HFFc6 (cell line): Measurements from ENCODE around the gene TRMT44. TPM values are rescaled to one million over a fixed set of nuclear protein-coding genes. Genes with fewer than 3 reads are reported as not detected.
"Not testable (repeated sequence)": the region's sequence is repeated elsewhere in the genome, so short reads cannot be mapped to it uniquely, and the experiment has no call there.

Experiments used
- DNase-seq: peaks from one replicate; pipeline ENCODE4 v3.0.0-alpha.2; 2018
- H3K27ac Mint-ChIP-seq: 2 replicates; pipeline ENCODE4 v1.8.0; 2020; ENCODE audit warnings: mild to moderate bottlenecking, mixed read lengths
- H3K27me3 Mint-ChIP-seq: 2 replicates; pipeline ENCODE4 v1.8.0; 2021; ENCODE audit warnings: mild to moderate bottlenecking, moderate library complexity, mixed read lengths; ENCODE audit not compliant: insufficient read depth
- H3K36me3 Mint-ChIP-seq: 2 replicates; pipeline ENCODE4 v1.8.0; 2021; ENCODE audit warnings: low read depth, mixed read lengths
- H3K4me1 Mint-ChIP-seq: 2 replicates; pipeline ENCODE4 v1.8.0; 2020; ENCODE audit warnings: low read depth, mixed read lengths
- H3K4me3 Mint-ChIP-seq: 2 replicates; pipeline ENCODE4 v1.8.0; 2020; ENCODE audit warnings: mild to moderate bottlenecking, moderate library complexity, mixed read lengths
- H3K9me3 Mint-ChIP-seq: 2 replicates; pipeline ENCODE4 v1.8.0; 2020; ENCODE audit warnings: mild to moderate bottlenecking, mixed read lengths
- total RNA-seq, 6 experiments: library from RNA; stranded (reverse); fragmentation: NEBNext Ultra II Directional; extraction: Animal tissue kit (Norgen Biotek cat#: 25700); gene quantifications; 2 replicates in 1 of 6; 3 replicates in 5 of 6; pipeline ENCODE4 v1.2.3, GENCODE V29; 2021
- TF ChIP-seq, protein P1 (sequence below): fragments of 200-600 bp; sonication (generic); IDR thresholded peaks from 2 replicates; pipeline ENCODE4 v1.5.0; 2021; ENCODE audit warnings: antibody characterized with exemption, mild to moderate bottlenecking

Gene TRMT44
- total RNA-seq, 6 experiments from 2014 or later = 8.8 to 10.7 (median 10.0) TPM

DNA sequence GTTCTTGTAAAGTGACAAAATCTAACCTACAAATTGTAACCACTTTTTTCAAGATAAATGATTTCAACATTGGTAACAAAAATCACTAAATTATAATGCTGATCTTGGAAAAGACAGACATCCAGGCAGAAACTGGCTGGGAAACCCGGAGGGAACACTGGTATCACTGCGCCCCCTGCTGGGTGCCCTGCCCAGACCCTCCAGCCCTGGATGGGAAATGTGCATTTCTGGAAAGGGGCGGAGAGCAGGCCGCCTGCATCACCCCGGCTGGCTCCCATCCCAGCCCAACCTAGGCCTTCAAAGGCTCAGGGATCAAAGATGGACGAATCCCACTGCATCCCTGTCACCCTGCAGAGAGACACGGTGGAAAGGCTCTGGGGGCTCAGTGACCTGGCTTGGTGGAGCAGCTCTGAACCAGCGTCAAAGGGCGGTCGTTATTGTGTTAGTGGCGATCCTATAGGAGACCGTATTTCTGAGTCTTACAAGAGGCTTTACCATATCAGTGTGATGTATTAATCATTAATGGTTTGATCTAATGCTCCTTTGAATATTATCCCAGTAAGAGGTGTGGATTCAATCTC is 37.3 kb upstream of the TRMT44 start:
- DNase-seq = peak; percentile 68

DNA sequence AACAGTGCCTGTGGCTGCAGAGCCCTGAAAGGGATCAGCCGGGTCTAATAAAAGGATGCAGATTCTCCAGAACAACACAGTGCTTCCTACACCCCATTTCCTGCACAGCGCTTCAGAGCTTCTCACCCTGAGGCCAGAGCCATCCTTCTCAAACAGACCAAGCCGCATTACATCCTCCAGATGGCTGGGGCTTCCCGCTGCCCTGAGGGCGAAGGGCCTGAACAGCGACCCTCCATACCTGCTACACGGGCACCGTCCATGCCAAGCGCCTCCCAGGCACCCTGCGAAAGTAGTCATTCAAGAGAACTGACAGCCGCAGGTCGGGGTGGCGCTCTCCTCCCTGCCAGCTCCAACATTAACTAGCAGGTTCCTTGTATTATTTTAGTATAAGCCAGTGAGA is 36.6 kb upstream of the TRMT44 start:
- no peak for DNase-seq
- Mint-ChIP-seq H3K4me3 (no peak overlapping the region), H3K27ac (no peak overlapping the region), H3K36me3 (peaks cover 18% of the 10 kb centered on the region), H3K9me3 (no peaks in the 10 kb centered on the region), H3K27me3 (no peaks in the 10 kb centered on the region; the same call in 1 of the 2 replicates), H3K4me1 (peaks cover 16% of the 10 kb centered on the region)
- TF ChIP-seq, protein P1, sequence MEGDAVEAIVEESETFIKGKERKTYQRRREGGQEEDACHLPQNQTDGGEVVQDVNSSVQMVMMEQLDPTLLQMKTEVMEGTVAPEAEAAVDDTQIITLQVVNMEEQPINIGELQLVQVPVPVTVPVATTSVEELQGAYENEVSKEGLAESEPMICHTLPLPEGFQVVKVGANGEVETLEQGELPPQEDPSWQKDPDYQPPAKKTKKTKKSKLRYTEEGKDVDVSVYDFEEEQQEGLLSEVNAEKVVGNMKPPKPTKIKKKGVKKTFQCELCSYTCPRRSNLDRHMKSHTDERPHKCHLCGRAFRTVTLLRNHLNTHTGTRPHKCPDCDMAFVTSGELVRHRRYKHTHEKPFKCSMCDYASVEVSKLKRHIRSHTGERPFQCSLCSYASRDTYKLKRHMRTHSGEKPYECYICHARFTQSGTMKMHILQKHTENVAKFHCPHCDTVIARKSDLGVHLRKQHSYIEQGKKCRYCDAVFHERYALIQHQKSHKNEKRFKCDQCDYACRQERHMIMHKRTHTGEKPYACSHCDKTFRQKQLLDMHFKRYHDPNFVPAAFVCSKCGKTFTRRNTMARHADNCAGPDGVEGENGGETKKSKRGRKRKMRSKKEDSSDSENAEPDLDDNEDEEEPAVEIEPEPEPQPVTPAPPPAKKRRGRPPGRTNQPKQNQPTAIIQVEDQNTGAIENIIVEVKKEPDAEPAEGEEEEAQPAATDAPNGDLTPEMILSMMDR = no peak

More for the DNA sequence above, 37.3 kb upstream of the TRMT44 start:
- Mint-ChIP-seq H3K36me3 (peaks cover 25% of the 10 kb centered on the region), H3K4me3 (no peak overlapping the region), H3K9me3 (no peaks in the 10 kb centered on the region), H3K27me3 (no peaks in the 10 kb centered on the region; the same call in 1 of the 2 replicates), H3K4me1 (peaks cover 16% of the 10 kb centered on the region), H3K27ac (no peak overlapping the region)
- TF ChIP-seq, protein P1 = peak; percentile 99

DNA sequence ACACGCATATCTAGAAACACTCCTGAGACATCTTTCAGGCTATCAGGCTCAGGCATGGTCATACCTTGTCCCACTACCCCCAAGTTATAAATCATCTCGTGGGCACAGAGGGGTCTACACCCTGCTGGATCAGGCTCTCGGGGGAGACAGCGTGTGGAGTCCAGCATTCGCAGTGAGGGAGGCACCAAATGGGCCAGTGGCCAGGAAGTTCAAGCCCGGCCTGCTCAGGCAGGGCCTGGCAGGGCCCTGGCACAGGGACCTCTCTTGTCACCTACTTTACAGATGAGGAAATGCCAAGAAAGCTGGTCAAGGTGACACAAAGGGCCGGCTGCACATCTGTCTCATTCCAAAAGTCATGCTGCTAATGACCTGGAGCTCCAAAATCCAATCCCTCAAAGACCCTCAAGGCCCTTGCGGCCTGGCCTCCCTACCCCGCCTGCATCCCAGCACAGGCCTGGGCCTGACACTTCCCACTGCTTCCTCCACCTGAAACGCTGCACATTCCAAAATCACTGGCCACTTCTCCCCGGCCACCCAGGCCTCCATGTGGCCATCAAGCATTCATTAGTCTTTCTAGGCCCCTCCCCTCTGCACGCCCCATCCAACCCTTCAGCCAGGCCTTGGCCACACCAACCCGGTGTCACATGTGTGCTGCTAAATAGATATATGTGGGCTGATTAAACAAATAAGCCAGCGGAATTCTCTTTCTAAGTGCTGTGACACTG is 35.6 kb upstream of the TRMT44 start:
- Mint-ChIP-seq H3K36me3 (peaks cover 28% of the 10 kb centered on the region), H3K4me3 (no peak overlapping the region), H3K9me3 (no peaks in the 10 kb centered on the region), H3K27me3 (no peaks in the 10 kb centered on the region; the same call in 1 of the 2 replicates), H3K27ac (no peak overlapping the region), H3K4me1 (peaks cover 24% of the 10 kb centered on the region)
- no peak for DNase-seq
- TF ChIP-seq, protein P1 = no peak

DNA sequence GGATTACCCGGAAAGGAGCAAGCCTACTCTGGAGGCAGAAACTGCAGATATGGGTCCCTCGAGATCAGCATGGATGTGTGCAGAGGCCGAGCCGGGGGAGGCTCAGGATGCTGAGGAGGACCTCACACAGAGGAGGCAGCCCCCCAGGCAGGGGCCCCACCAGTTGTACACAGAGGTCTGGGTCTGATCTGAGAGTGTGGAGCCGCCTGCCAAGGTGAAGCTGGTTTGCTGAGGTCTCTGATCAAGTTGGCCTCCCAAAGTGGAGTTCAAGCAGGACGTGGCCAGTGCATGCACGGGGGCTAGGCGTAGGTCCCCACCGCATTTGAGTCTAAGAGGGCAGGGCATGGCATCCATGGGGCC is 35.1 kb upstream of the TRMT44 start:
- Mint-ChIP-seq H3K4me3 (no peak overlapping the region), H3K9me3 (no peaks in the 10 kb centered on the region), H3K4me1 (peaks cover 24% of the 10 kb centered on the region), H3K36me3 (peaks cover 30% of the 10 kb centered on the region), H3K27me3 (no peaks in the 10 kb centered on the region; the same call in 1 of the 2 replicates), H3K27ac (no peak overlapping the region)
- no peak for DNase-seq
- TF ChIP-seq, protein P1 = no peak

DNA sequence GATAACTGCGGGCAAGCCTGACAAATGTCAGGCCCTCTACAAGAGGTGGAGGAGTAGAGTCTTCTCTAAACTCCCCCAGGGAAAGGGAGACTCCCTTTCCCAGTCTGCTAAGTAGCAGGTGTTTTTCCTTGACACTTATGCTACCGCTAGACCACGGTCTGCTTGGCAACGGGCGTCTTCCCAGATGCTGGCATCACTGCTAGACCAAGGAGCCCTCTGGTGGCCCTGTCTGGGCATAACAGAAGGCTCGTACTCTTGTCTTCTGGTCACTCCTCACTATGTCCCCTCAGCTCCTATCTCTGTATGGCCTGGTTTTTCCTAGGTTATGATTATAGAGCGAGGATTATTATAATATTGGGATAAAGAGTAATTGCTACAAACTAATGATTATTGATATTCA is 33.7 kb upstream of the TRMT44 start:
- H3K36me3 Mint-ChIP-seq = peaks cover 33% of the 10 kb centered on the region
- TF ChIP-seq, protein P1 = peak; percentile 81
- H3K27ac Mint-ChIP-seq, H3K4me3 Mint-ChIP-seq, H3K27me3 Mint-ChIP-seq, H3K9me3 Mint-ChIP-seq: not testable (repeated sequence)
- DNase-seq = peak; percentile 57
- peaks cover 13% of the 10 kb centered on the region for H3K4me1 Mint-ChIP-seq
